Activated gamma-delta T cell (primary cell): ENCODE data around the gene TEAD4.

Experiments used
- DNase-seq: peaks from one replicate; lab custom pipeline; 2025; lab: John Stamatoyannopoulos, UW

The TEAD4 gene

DNA sequence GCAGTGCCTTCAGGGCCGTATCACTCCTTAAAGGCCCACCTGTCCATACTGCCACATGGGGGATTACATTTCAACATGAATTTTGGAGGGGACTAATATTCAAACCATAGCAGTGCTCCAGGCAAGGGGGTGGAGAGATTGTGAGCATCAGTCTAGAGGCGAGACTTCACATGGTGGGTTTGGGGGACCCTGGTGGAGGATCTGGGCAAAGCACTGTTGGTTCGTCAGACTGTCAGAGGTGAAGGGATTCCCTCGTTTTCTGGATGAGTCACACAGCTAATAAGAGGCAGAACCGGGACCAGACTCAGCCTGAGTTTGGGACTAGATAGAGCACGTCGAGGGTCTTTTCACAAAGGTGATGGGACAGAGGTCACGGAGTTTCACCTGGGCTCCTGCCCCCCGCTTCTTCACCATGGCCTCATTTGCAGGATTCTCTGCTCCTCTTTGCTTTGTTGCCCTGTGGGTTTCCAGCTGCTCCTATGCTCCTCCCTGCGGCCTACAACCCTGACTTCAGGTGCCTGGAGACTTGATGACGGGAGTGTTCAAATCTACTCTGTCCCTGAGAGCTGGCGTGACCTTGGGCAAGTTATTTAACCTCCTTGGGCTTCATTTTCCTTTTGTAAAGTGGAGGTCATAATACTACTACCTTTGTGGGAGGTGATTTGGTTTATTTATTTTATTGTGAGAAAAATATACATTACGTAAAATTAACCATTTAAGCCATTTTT lies 41.5 kb downstream of the TEAD4 start:
- no peak for DNase-seq

DNA sequence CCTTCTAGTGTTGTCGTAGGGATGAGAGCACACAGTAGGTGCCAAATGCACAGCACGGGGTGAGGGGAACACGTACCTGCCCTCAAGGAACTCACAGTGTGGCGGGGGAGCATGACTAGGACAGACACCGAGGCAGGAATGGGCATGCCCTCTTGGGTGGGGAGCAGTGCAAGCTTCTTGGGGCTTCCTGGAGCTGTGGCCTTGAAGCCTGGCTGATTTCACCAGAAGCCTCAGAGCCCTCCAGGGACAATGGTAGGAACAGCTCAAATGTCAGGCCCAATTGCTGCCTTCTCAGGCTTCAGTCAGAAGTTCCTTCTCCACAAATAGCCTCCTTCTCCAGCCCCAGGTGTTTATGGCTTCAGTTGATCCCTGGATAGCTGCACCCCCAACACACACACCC lies 43.4 kb downstream of the TEAD4 start:
- no peak for DNase-seq

DNA sequence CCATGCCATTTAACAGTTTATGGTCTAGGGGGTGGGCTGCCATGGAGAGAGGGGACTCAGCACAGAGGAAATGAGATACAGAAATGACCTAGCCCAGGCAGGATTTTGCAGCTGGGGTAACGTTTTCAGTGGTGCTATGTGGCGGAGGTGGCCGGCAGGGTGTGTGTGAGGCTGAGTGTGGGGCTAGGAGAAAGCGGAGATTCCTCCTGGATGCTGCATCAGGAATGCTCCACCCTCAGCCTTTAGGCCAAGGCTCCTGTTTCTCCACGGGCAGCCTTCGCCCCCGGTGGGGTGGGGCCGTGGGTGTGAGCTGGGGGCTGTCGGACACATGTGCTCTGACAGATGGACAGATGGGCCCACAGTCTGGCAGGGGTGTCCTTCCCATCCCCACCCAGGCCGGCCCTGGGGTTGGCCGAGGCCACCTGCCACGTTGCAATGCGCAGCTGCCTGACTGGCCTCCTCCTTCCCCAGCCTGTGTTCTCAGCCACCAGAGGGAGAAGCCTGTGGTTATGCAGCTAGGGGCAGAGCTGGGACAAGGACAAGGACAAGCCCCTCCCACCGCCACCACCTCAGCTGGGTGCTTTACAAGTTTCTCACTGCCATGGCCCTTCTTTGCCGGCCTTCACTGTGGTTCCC lies 44.3 kb downstream of the TEAD4 start:
- no peak for DNase-seq

DNA sequence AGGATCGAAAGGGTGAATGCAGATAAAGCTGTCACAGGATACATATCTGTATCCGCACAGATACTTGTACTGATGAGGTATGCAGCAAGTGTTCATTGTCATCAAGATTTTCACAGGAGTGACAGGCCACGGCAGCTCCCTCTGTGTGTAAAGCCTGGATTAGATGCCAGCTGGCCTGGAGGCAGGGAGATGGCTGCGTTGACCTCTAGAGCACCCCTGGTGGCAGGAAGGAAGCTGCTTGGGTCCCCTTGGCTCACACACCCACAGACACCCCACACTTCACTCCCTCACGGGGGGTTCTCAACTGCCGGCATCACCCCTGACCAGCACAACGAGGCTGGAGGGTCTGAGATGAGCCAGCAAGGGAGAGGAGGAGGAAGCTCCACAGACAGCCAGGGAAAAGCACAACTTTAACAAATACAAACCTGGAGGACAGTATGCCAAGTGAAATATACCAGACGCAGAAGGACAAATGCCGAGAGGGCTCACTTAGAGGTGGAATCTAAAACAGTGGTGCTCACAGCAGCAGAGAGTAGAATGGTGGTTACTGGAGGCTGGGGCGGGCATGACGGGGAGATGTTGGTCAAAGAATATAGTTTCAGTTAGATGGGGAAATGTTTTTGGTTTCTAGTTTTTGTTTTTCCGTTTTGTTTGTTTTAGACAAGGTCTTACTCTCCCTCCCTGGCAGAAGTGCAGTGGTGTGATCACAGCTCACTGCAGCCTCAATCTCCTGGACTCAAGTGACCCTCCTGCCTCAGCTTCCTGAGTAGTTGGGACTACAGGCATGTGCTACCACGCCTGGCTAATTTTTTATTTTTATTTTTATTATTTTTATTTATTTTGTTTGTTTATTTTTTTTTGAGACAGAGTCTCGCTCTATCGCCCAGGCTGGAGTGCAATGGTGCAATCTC lies 45.7 kb downstream of the TEAD4 start:
- no peak for DNase-seq

DNA sequence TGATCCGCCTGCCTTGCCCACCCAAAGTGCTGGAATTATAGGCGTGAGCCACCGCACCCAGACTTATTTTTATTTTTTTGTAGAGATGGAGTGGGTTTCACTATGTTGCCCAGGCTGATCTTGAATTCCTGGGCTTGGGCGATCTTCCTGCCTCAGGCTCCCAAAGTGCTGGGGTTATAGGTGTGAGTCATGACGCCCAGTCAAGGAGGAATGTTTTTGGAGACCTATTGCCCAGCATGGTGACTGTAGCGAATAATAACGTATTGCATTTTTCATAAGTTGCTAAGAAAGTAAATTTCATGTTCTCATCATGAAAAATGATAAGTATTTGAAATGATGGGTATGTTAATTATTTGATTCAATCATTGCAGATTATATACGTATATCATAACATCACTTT lies 46.5 kb downstream of the TEAD4 start:
- no peak for DNase-seq

DNA sequence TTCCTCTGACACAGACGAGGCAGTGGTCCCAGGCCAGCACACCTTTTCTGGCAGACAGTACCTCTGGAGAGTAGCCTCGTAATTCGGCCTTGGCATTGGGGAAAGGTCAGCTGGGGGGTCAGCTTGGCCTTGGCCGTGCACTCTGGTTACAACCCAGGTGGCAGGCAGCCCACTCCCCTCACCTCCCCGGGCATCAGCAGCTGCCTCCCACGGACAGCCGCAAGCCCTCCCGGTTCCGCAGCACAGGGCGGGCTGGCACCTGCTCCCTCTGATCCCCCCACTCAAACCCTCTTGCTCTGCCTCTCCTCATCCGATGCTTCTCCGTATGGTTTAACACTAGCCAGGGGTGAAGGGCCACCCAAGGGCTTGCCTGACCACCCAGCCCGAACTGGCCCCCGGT lies 50.6 kb downstream of the TEAD4 start:
- no peak for DNase-seq

DNA sequence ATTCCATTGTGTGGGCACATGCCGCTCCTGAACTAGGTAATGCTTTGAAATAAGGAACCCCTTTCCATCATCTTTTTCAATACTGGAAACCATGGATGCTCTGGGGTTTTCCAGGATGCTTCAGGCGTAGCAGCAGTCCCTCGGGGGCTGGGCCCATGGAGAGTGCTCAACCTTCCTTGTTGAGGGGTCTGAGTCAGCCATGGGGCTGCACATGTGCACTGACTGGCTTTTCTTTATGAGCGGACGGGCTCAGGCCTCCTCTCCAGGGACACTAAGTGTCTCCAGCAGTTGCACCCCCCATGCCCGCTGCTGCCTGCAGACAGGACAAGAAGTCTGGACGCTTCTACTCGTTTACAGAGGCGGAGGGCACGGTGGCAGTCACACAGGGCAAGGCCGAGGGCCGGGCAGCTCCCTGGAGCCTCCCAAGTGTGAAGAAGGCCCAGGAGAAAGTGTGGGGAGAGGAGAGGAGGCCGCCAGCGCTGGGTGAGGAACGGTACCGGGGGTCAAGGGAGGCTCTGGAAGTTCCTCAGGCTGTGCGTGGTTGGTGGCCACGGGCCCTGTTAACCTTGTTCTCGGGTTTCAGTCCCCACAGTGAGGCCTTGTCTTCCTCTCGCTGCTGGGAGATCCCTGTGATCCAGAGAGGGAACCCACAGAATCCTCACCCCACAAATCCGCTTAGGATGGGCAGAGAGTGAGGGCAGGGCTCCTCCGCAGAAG lies 51.2 kb downstream of the TEAD4 start:
- DNase-seq: no peak

DNA sequence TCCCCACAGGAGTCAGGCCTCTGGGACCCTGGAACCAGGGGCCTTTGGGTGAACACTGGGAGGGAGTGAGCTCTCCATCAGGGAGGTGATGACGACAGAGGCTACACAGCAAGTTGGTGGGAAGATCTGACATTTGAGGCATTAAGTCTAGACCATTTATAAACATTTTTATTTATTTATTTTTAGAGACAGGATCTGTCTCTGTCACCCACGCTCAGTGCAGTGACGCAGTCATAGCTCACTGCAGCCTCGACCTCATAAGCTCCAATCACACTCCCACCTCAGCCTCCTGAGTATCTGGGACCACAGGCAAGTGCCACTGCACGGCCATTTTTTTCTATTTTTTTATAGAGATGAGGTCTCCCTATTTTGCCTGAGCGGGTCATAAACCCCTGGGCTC lies 53.6 kb downstream of the TEAD4 start:
- DNase-seq: no peak

DNA sequence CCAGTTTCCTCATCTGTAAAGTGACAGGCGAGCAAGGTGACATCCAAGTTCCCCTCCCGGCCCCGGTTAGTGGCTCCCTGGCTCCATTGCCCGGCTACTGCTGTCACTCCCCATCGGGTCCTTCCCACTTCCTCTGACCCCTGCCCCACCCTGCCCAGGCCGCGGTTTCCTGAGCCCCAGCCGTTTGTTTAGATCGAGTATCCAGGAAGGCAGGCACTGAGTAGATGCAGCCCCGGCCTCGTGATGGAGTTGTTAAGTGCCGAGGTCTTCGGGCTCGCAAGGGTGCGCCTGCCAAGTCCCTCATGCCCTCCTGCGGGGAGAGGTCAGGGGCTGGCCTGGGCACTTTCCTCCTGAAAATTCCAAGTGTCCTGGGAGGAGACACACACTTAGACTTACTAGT lies 55.4 kb downstream of the TEAD4 start:
- DNase-seq: no peak

DNA sequence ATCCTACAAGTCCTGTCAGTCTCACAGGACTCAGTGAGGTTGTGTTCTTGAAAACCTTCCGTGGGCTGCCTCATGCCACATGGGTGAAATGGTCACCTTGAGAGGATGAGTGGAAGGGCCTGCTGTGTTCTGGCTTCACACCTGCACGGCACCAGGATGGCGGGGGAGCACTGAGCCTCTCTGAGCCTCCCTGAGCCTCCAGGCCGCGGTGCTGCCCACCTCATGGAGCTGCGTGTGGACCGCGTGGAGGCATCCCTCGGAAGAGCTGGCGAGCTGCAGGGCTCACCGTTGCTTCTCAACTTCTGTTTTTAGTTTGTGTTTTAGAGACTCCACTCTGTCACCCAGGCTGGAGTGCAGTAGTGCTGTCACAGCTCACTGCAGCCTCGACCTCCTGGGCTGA lies 56.2 kb downstream of the TEAD4 start:
- DNase-seq: no peak

DNA sequence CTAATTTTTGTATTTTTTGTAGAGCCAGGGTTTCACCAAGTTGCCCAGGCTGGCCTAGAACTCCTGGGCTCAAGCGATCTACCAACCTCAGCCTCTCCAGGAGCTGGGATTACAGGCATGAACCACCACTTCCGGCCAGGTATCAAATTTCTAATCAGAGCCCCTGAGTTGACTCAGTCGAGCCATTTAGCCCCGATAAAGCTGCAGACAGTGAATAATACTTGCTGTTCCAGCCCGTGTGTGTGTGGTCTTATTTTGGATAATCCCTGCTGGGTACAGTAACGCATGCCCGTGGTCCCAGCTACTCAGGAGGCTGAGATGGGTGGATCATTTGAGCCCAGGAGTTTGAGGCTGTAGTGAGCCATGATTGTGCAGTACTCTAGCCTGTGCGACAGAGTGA lies 57.0 kb downstream of the TEAD4 start:
- no peak for DNase-seq

DNA sequence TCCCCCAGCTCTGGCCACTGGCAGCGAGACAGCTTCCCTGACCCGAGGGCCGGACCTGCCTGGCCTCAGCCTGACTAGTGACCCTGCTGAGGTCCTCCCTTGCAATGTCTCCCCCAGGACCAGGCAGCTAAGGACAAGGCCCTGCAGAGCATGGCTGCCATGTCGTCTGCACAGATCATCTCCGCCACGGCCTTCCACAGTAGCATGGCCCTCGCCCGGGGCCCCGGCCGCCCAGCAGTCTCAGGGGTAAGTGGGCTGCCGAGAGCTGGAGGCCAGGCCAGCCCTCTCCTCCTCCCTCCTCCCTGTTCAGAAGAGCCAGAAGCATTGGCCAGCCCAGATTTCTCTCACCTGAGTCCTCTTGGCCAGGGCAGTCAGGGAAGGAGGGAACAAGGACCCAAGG lies 58.1 kb downstream of the TEAD4 start:
- DNase-seq: no peak

DNA sequence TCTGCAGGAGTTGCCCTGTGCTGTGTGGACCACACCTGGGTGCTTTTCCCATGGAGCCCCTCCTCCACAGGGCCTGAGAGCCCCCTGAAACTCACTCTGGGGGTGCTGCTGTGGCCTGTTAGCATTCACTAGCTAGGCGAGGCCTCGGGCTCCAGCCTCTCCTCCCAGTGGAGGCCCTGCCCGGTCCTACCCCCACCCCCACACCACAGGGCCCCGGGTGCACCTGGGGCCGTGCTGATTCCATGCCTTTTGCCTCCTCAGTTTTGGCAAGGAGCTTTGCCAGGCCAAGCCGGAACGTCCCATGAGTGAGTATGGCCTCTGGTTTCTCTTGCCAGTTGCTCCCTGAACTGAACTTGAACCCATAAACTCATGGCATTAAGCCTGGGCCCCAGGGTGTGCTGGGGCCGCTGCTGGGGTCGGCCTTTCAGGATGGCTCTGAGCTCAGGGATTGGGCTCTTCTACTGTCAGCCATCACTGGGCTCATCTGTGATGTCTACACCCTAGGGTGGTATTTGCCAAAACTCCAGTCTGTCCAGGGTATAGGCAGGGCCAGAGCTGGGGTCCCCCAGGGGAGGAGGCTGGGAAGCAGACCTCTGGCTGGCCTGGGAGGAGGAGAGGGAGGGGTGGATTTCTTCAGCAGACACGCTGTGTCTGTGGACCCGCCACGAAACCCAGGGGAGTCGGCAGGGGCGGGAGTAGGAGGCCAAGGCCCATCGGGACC lies 59.2 kb downstream of the TEAD4 start:
- no peak for DNase-seq

DNA sequence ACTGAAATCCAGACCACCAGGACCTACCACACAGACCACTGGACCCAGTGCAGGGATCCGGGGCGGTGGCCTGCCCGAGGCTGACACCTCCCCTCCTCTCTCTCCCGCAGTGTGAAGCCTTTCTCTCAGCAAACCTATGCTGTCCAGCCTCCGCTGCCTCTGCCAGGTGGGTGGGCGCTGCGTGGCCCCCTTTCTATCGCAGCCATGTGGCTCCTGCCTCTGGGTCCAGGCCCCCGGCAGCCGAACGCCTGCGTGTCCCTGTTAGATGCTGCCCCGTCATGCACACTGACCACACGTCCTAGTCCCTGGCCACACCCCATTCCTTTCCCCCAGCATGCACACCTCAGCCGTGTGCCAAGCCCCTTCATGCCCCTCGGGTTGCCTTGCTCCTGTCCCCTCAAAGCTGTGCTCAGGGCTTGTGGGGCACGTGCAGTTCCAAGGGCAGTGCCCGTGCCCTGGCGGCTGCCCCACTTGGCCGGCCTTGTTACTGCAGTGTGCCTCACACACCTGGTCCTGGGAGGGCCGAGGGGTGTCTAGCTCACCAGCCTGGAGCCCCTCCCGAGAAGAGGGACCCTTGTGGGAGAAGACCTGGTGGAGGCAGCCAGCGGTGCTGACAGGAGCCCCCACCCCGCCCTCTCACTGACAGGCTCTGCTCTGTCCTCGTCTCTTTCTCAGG lies 59.9 kb downstream of the TEAD4 start:
- no peak for DNase-seq

DNA sequence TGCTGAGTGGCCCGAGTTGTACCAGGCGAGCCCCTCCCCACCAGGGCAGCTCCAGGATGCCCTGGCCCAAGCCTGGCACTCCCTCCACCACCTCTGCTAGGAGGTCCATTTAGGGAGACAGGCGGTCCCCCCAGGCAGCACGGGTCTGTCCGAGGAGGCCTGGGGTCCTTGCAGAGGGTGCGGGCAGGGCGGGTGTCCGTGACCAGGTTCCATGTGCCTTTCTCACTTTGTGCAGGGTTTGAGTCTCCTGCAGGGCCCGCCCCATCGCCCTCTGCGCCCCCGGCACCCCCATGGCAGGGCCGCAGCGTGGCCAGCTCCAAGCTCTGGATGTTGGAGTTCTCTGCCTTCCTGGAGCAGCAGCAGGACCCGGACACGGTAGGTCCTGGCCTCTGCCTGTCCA lies 61.2 kb downstream of the TEAD4 start:
- DNase-seq: no peak

DNA sequence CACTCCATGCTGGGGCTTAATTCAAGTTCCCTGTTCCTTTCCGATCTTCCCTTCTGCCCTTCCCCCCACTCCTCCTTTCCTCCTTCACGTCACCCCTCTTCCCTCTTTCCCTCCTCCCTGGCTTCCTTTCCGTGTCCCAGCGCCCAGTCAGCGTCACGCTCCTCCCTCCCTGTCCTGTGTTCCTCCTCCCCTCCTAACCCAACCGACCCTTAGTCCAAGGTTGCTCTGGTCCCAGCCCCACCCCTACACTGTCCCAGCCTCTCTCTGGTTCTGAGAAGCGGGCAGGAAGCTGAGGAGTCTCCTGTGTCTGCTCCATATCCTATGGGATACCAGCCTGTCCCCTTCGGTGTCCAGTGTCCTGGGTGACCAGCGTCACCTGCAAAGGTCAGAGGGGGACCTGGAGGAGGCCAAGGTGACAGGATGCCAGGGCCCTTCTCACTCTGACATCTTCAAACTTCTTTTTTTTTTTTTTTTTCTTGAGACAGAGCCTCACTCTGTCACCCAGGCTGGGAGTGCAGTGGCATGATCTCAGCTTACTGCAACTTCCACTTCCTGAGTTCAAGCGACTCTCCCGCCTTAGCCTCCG lies 61.7 kb downstream of the TEAD4 start:
- DNase-seq: no peak

DNA sequence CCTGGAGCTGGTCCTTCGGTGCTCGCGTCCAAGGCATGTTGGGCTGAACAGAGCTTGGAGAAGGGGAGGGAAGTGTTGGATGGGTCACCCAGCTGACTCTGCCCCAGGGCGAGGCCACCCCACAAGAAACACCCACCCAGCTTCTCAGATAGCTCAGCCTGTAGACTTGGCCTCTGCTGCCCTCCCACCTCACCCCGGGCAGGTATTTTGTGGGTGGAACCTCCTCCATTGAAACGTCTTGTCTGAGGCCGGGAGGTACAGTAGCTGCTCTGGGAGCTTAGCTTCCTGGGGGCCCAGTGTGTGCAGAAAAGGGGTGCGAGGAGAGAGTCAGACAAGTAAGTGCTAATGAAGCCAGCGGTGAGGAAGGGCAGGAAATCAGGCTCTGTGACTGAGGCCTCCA lies 63.2 kb downstream of the TEAD4 start:
- no peak for DNase-seq

DNA sequence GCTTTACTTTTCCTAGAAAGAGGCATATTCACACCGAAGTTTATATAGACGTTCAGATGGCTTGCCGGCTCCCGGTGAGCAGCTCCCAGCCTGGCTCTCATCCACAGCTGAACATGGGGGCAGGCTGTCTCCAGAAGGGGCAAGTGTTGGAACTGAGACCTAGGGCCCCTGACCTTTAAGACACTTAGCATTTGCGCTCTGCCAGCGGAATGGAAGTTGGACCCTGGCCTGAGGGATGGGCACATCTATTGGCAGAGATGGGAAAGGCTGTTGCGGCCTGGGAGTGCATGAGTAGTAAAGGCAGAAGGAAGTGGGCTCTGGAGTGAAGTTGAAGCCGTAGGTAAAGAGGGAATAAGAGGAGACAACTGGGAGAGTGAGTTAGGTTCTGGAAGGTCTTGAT lies 63.8 kb downstream of the TEAD4 start:
- no peak for DNase-seq

DNA sequence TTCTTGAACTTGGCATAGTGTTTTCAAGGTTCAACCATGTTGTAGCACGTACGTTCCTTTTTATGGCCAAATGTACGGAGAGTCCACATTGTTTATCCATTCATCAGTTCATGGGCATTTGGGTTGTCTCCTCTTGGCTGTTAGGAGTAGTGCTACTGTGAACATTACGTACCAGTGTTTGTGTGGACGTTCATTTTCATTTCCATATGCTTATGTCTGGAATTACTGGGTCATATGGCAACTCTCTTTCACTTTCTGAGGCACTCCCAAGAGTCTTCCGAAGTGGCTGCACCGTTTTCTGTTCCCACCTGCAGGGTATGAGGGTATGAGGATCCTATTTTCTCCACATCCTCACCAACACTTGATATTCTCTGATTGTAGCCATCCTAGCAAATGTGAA lies 68.9 kb downstream of the TEAD4 start:
- DNase-seq: no peak

DNA sequence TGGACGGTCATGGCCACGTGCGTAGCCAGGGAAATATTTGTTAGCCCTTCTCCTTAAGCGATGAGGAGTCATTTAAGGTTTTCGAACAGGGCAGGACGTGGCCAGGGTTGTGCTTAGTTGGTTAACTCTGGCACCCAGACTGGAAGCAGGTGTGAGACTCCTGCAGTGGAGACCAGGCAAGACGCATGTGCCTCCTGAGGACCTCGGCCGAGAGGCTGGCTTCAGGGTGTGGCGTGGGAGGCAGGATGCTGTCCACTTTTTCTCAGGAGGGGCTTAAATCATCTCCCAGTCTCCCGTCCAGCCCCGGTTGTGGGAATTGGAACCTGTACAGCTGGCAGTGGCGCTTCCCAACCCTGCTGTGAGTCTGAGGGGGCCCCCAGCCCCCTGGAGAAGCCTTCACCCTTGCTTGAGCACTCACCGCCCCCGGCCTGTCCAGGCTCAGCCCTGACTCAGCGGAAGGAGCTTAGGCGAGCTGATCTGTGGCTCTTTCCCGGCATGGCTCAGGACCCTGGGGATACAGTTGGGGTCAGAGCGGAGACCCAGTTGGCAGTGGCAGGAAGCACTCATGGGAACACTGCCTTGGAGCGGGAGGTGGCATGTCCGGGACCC lies 71.7 kb downstream of the TEAD4 start:
- DNase-seq: no peak
